Endothelial cell of umbilical vein (primary cell): Measurements from ENCODE around the gene CGB3. TPM values are rescaled to one million over a fixed set of nuclear protein-coding genes. Genes with fewer than 3 reads are reported as not detected.
A peak's percentile ranks its signal among the peaks of the same experiment; 100 is the strongest.
"Not testable (repeated sequence)": the region's sequence is repeated elsewhere in the genome, so short reads cannot be mapped to it uniquely, and the experiment has no call there.

Source experiments
- BruUV-seq: library from RNA; stranded (reverse); fragments of 400-500 nt; replicated peaks from 2 replicates; lab custom pipeline; 2021; lab: Mats Ljungman, UMichigan
- CTCF ChIA-PET: fragments of 300-600, 350-600 bp; sonication (Branson Sonifier 250); formaldehyde crosslinking; loops from one replicate; lab custom pipeline; 2021; ENCODE audit warnings: antibody characterized with exemption, inconsistent platforms; lab: Charles Lee
- POLR2A ChIA-PET: fragments of 300-600, 350-600 bp; sonication (Branson Sonifier 250); formaldehyde crosslinking; loops from one replicate; lab custom pipeline; 2021; ENCODE audit warnings: antibody characterized with exemption, inconsistent platforms; lab: Charles Lee
- DNase-seq: peaks from one replicate; pipeline ENCODE4 v3.0.0-alpha.2; 2011; ENCODE audit warnings: low read depth, low spot score
- FAIRE-seq: peaks from 2 replicates; lab custom pipeline; 2011; peaks lifted over from hg19 to GRCh38; lab: Jason Lieb, UNC
- H2AFZ ChIP-seq: 2 replicates; pipeline ENCODE4 v1.6.0; 2012; ENCODE audit warnings: low read depth, low read length, control low read depth, inconsistent platforms
- H3K27ac ChIP-seq: 2 replicates; pipeline ENCODE4 v1.5.1; 2011; ENCODE audit warnings: low read depth, mild to moderate bottlenecking, control low read depth, low read length, moderate library complexity; ENCODE audit not compliant: insufficient read depth
- H3K27me3 ChIP-seq, 2 experiments: 2 replicates each; pipeline versions ENCODE4 v1.6.0 to v1.6.1; 2011; ENCODE audit warnings: low read length in 2 of 2, mixed read lengths in 1 of 2; ENCODE audit not compliant: control insufficient read depth in 2 of 2, insufficient read depth in 2 of 2
- H3K36me3 ChIP-seq, 2 experiments: 2 replicates in 1 of 2; 3 replicates in 1 of 2; pipeline ENCODE4 v1.5.1; 2011; ENCODE audit warnings: low read length in 2 of 2, mild to moderate bottlenecking in 1 of 2, moderate library complexity in 1 of 2; ENCODE audit not compliant: control insufficient read depth in 2 of 2, insufficient read depth in 2 of 2; ENCODE audit errors: extremely low read depth in 1 of 2
- H3K4me1 ChIP-seq: 3 replicates; pipeline ENCODE4 v1.5.1; 2011; ENCODE audit warnings: mild to moderate bottlenecking, low read length; ENCODE audit not compliant: control insufficient read depth, insufficient read depth; ENCODE audit errors: extremely low read depth
- H3K4me2 ChIP-seq: 2 replicates; pipeline ENCODE4 v1.6.1; 2011; ENCODE audit warnings: low read length, control low read depth, mixed read lengths; ENCODE audit not compliant: insufficient read depth
- H3K4me3 ChIP-seq, 3 experiments: fragments of 200-600 bp in 1 of 3; sonication (generic), shearing (Covaris generic) in 1 of 3; replicated peaks in 1 of 3; 2 replicates each; pipeline ENCODE4 v1.5.1; 2011 to 2016; ENCODE audit warnings: control low read depth in 3 of 3, low read length in 3 of 3, mild to moderate bottlenecking in 2 of 3, inconsistent platforms in 1 of 3, low read depth in 1 of 3, moderate library complexity in 1 of 3; ENCODE audit not compliant: insufficient read depth in 1 of 3
- H3K79me2 ChIP-seq: 2 replicates; pipeline ENCODE4 v1.6.0; 2012; ENCODE audit warnings: low read length, inconsistent platforms; ENCODE audit not compliant: control insufficient read depth, insufficient read depth
- H3K9ac ChIP-seq: replicated peaks from 2 replicates; pipeline ENCODE3; 2011; ENCODE audit warnings: low read length, control low read depth; ENCODE audit not compliant: insufficient read depth; ENCODE audit errors: extremely low read depth
- H3K9me1 ChIP-seq: replicated peaks from 3 replicates; pipeline ENCODE4 v1.6.0; 2011; ENCODE audit warnings: mild to moderate bottlenecking, low read length; ENCODE audit not compliant: control insufficient read depth, insufficient read depth; ENCODE audit errors: extremely low read depth
- H3K9me3 ChIP-seq: replicated peaks from 2 replicates; pipeline ENCODE4 v1.5.1; 2012; ENCODE audit warnings: low read length, inconsistent platforms; ENCODE audit not compliant: control insufficient read depth, insufficient read depth
- H4K20me1 ChIP-seq: replicated peaks from 2 replicates; pipeline ENCODE3; 2011; ENCODE audit warnings: mild to moderate bottlenecking, low read length; ENCODE audit not compliant: control insufficient read depth, insufficient read depth; ENCODE audit errors: extremely low read depth
- CTCF ChIP-seq, 2 donors: IDR thresholded peaks; 1 replicate in 1 of 2; 2 replicates in 1 of 2; pipeline ENCODE4 v1.5.1; 2011; ENCODE audit warnings: low read length in 2 of 2, mild to moderate bottlenecking in 2 of 2, moderate library complexity in 2 of 2, control low read depth in 1 of 2, inconsistent platforms in 1 of 2, low read depth in 1 of 2; ENCODE audit not compliant: insufficient read depth in 1 of 2; ENCODE audit errors: extremely low read depth in 1 of 2
- POLR2A ChIP-seq: IDR thresholded peaks from 2 replicates; pipeline ENCODE4 v1.6.1; 2012; ENCODE audit warnings: low read depth, mild to moderate bottlenecking, control low read depth, low read length
- dilution Hi-C: fragments of 300-500 bp; cut with MboI; formaldehyde crosslinking; loops from one replicate; pipeline ENCODE4 v1.15.0; 2019; ENCODE audit warnings: low sequenced_read_pairs; ENCODE audit not compliant: extremely low pct_ligation_motif_present
- intact Hi-C: fragments of 100-400 bp; cut with micrococcal nuclease; formaldehyde crosslinking; loops from one replicate; pipeline ENCODE4 v1.10.0; 2022
- polyA plus RNA-seq, 4 experiments: library from polyadenylated mRNA; depleted of rRNA in 3 of 4; stranded (reverse) in 3 of 4; unstranded in 1 of 4; fragments of >200 nt; gene quantifications; 2 replicates each; pipeline versions ENCODE4 v1.2.1 to v1.2.3, GENCODE V29; 2011 to 2012; ENCODE audit warnings: missing spikeins in 1 of 4
- total RNA-seq: library from RNA; stranded (reverse); gene quantifications from 2 replicates; pipeline ENCODE4 v1.2.3, GENCODE V29; 2021

Gene CGB3
- total and polyA plus RNA-seq, 2 donors (not counting 3 experiments of a cell fraction or from before 2014, with no cell fraction given), result not detected

- Histone ChIP-seq H2AFZ (peak overlapping the region; percentile 91), H4K20me1 (no peaks in the 10 kb centered on the region), H3K36me3 (no peaks in the 10 kb centered on the region), H3K4me2 (peak overlapping the region; percentile 66), H3K9ac (no peak overlapping the region), H3K27me3 (no peaks in the 10 kb centered on the region), H3K4me1 (peaks cover 11% of the 10 kb centered on the region), H3K79me2 (no peaks in the 10 kb centered on the region), H3K27ac (no peak overlapping the region), H3K9me1 (no peaks in the 10 kb centered on the region), H3K4me3 (peak overlapping the region; percentile 30 to 55 (median 46)), H3K9me3 (no peaks in the 10 kb centered on the region)
- TF ChIP-seq CTCF (IDR thresholded peaks at IDR 0.05; ENCODE audit: extremely low read depth in 1 of 2, insufficient read depth in 1 of 2, low read depth in 1 of 2, low read length in 2 of 2), result peak; percentile 13 to 41
- no peak for TF ChIP-seq POLR2A
- dilution Hi-C loops (no loop called here), intact Hi-C loops (no loop called here)
- ChIA-PET POLR2A (no interaction called here), CTCF (interaction anchor here (0.9 to 1.8 kb wide), 10 partner anchors 13 to 152 kb away, joined by 3 to 9 read pairs (median 4); partner anchors contain the start of genes GYS1 and RUVBL2)
- no TSS peak for BruUV-seq
- DNase-seq, result peak; percentile 62
- peak; percentile 82 for FAIRE-seq
Observed at GRCh38 chr19:49056101-49056901, 32.2 kb upstream of the CGB3 start.

- H3K36me3 ChIP-seq, H3K27ac ChIP-seq, FAIRE-seq, DNase-seq, H3K4me1 ChIP-seq, H2AFZ ChIP-seq, H3K9ac ChIP-seq, H3K4me3 ChIP-seq, dilution Hi-C loops, BruUV-seq, H3K27me3 ChIP-seq, H3K9me1 ChIP-seq, H4K20me1 ChIP-seq, POLR2A ChIA-PET, intact Hi-C loops, H3K9me3 ChIP-seq, H3K4me2 ChIP-seq, H3K79me2 ChIP-seq: not testable (repeated sequence)
- CTCF ChIA-PET, result interaction anchor here (0.6 to 1.6 kb wide), 2 partner anchors 51 kb away, joined by 3 to 5 read pairs; no protein-coding TSS in a partner anchor
Observed at GRCh38 chr19:49050376-49051033, 26.4 kb upstream of the CGB3 start.

DNA sequence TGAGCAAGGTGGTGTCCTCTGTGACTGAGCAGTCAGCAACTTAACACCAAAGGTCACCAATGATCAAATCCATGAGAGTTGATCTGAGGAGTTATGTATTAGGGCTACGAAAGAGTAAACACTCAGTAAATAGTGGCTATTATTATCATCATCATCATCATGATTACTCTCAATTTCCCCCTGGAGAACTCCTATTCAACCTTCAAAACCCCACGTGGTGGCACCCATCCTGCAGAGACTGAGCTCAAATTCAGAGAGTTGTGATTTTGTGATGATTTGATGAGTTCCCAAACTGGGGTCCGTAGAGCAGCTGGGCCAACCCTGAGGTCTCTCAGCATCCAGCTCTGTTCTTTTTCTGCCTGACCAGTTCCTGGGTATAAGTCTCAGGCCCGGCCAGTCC lies 25.7 kb upstream of the CGB3 start:
- H3K27me3 ChIP-seq, DNase-seq, H4K20me1 ChIP-seq, H3K9ac ChIP-seq, FAIRE-seq, H3K27ac ChIP-seq, intact Hi-C loops, H3K4me2 ChIP-seq, H3K4me1 ChIP-seq, H3K9me1 ChIP-seq, BruUV-seq, H3K79me2 ChIP-seq, H2AFZ ChIP-seq, POLR2A ChIA-PET, dilution Hi-C loops, H3K4me3 ChIP-seq, H3K9me3 ChIP-seq, H3K36me3 ChIP-seq: not testable (repeated sequence)
- CTCF ChIA-PET, result interaction anchor here (0.6 kb wide), 1 partner anchor 50 kb away, joined by 3 read pairs; no protein-coding TSS in a partner anchor
